GM12878 (cell line): ENCODE measurements around the gene USP17L11. TPM values are rescaled to one million over a fixed set of nuclear protein-coding genes. Genes with fewer than 3 reads are reported as not detected.
"Not testable (repeated sequence)": the region's sequence is repeated elsewhere in the genome, so short reads cannot be mapped to it uniquely, and the experiment has no call there.

Experiments
- ATAC-seq: fragments of 200-7000 bp; cut with Tn5 transposase; 3 replicates; pipeline ENCODE4 v1.9.1; 2020; ENCODE audit warnings: mild to moderate bottlenecking, moderate library complexity
- Bru-seq: library from RNA; stranded (reverse); fragments of 400-500 nt; gene quantifications from one replicate; lab custom pipeline; 2021; lab: Mats Ljungman, UMichigan
- BruChase-seq, 2 experiments: library from RNA; stranded (reverse); fragments of 400-500 nt; gene quantifications; one replicate each; lab custom pipeline; 2021; lab: Mats Ljungman, UMichigan
- BruUV-seq: library from RNA; stranded (reverse); fragments of 400-500 nt; replicated peaks from 2 replicates; lab custom pipeline; 2021; lab: Mats Ljungman, UMichigan
- CTCF ChIA-PET: fragments of 300-600 bp; sonication (Branson Sonifier 250); formaldehyde crosslinking; extraction: SDS; loops from one replicate; lab custom pipeline; 2021; ENCODE audit warnings: inconsistent platforms; lab: Yijun Ruan, JAX
- POLR2A ChIA-PET: fragments of 350-600 bp; formaldehyde crosslinking; extraction: SDS; loops from one replicate; lab custom pipeline; 2021; ENCODE audit warnings: inconsistent platforms; lab: Charles Lee
- RAD21 ChIA-PET: fragments of 300-600 bp; sonication (Branson Sonifier 250); formaldehyde crosslinking; loops from one replicate; lab custom pipeline; 2023; ENCODE audit warnings: antibody characterized with exemption; ENCODE audit not compliant: unreplicated experiment; lab: Charles Lee
- SMC1A ChIA-PET: fragments of 300-600 bp; sonication (Branson Sonifier 250); formaldehyde crosslinking; loops from one replicate; lab custom pipeline; 2023; ENCODE audit not compliant: unreplicated experiment, uncharacterized antibody; lab: Charles Lee
- DNase-seq: peaks from one replicate; pipeline ENCODE4 v3.0.0-alpha.2; 2011; ENCODE audit warnings: low read depth, low spot score
- FAIRE-seq: peaks from 3 replicates; lab custom pipeline; 2011; peaks lifted over from hg19 to GRCh38; lab: Jason Lieb, UNC
- H2AFZ ChIP-seq: 2 replicates; pipeline ENCODE4 v1.6.0; 2011; ENCODE audit warnings: low read depth, low read length, control low read depth; ENCODE audit not compliant: control insufficient read depth
- H3K27ac ChIP-seq: 2 replicates; pipeline ENCODE4 v1.5.1; 2011; ENCODE audit warnings: control low read depth; ENCODE audit not compliant: control insufficient read depth, insufficient read depth
- H3K27me3 ChIP-seq, 2 experiments: replicated peaks in 1 of 2; 2 replicates each; pipeline versions ENCODE4 v1.6.0 to v1.6.1; 2011; ENCODE audit warnings: low read length in 1 of 2; ENCODE audit not compliant: control insufficient read depth in 2 of 2, insufficient read depth in 2 of 2
- H3K36me3 ChIP-seq, 2 experiments: 2 replicates each; pipeline ENCODE4 v1.5.1; 2011; ENCODE audit warnings: low read length in 1 of 2; ENCODE audit not compliant: control insufficient read depth in 2 of 2, insufficient read depth in 2 of 2
- H3K4me1 ChIP-seq: 2 replicates; pipeline ENCODE4 v1.6.1; 2011; ENCODE audit warnings: mild to moderate bottlenecking, low read length, moderate library complexity, mixed read lengths; ENCODE audit not compliant: control insufficient read depth, insufficient read depth
- H3K4me2 ChIP-seq: 2 replicates; pipeline ENCODE4 v1.6.0; 2011; ENCODE audit warnings: control low read depth; ENCODE audit not compliant: control insufficient read depth, insufficient read depth
- H3K4me3 ChIP-seq: fragments of 200-600 bp; sonication (generic); 2 replicates; pipeline ENCODE4 v1.5.1; 2016
- H3K79me2 ChIP-seq: 2 replicates; pipeline ENCODE4 v1.6.0; 2011; ENCODE audit warnings: low read length; ENCODE audit not compliant: control insufficient read depth, insufficient read depth
- H3K9ac ChIP-seq: 2 replicates; pipeline ENCODE4 v1.8.0; 2011; ENCODE audit warnings: low read length, control low read depth, mixed read lengths; ENCODE audit not compliant: control insufficient read depth, insufficient read depth
- H3K9me3 ChIP-seq: replicated peaks from 3 replicates; pipeline ENCODE4 v1.5.1; 2011; ENCODE audit warnings: mild to moderate bottlenecking, low read length; ENCODE audit not compliant: control insufficient read depth, insufficient read depth
- H4K20me1 ChIP-seq: 2 replicates; pipeline ENCODE4 v1.6.0; 2011; ENCODE audit not compliant: control insufficient read depth, insufficient read depth
- WGBS: methylation state at CpG from one replicate; pipeline ENCODE4 v1.1.6; 2016; ENCODE audit warnings: low lambda C conversion rate; ENCODE audit not compliant: insufficient replicate concordance, insufficient coverage; ENCODE audit errors: missing lambda C conversion rate; 5-methylcytosine and 5-hydroxymethylcytosine counted together
- in situ Hi-C: fragments of 300-500 bp; cut with MboI; formaldehyde crosslinking; loops from 9 replicates; pipeline ENCODE4 v1.14.3; 2018; ENCODE audit warnings: mixed read lengths
- intact Hi-C: fragments of 100-400 bp; cut with micrococcal nuclease; formaldehyde crosslinking; loops from one replicate; pipeline ENCODE4 v1.14.2; 2022; ENCODE audit not compliant: unreplicated experiment
- long read RNA-seq, 2 experiments: library from polyadenylated mRNA; unstranded; transcript quantifications; one replicate each; pipeline ENCODE4 v2.0.0, GENCODE V29; 2019 to 2020
- polyA minus RNA-seq, 3 experiments: library from RNA; depleted of rRNA, polyadenylated mRNA; stranded (reverse); fragments of >200 nt; gene quantifications; 2 replicates each; pipeline ENCODE4 v1.2.3, GENCODE V29; 2011
- polyA plus RNA-seq, 11 experiments: library from polyadenylated mRNA; depleted of rRNA in 4 of 11; unstranded in 6 of 11; stranded (reverse) in 5 of 11; fragments of >200 nt; fragmentation: Nextera tagmentation in 4 of 11; fragmentation: Illumina TruSeq in 1 of 11; extraction: Ambion mirVana in 4 of 11; extraction: Trizol in 1 of 11; gene quantifications; 1 replicate in 1 of 11; 2 replicates in 10 of 11; pipeline versions ENCODE4 v1.2.1 to v1.2.3, GENCODE V29; 2011 to 2016; ENCODE audit warnings: inconsistent platforms in 2 of 11, missing spikeins in 2 of 11, low read depth in 1 of 11
- total RNA-seq, 4 experiments: library from RNA; depleted of rRNA in 3 of 4; stranded (reverse); fragments of >200 nt in 3 of 4; fragmentation: Illumina TruSeq in 1 of 4; extraction: Trizol in 1 of 4; gene quantifications; 2 replicates each; pipeline versions ENCODE4 v1.2.1 to v1.2.3, GENCODE V29; 2013 to 2021

USP17L11 gene, protein sequence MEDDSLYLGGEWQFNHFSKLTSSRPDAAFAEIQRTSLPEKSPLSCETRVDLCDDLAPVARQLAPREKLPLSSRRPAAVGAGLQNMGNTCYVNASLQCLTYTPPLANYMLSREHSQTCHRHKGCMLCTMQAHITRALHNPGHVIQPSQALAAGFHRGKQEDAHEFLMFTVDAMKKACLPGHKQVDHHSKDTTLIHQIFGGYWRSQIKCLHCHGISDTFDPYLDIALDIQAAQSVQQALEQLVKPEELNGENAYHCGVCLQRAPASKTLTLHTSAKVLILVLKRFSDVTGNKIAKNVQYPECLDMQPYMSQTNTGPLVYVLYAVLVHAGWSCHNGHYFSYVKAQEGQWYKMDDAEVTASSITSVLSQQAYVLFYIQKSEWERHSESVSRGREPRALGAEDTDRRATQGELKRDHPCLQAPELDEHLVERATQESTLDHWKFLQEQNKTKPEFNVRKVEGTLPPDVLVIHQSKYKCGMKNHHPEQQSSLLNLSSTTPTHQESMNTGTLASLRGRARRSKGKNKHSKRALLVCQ
- total RNA-seq (2013; cell fraction: nucleolus; rRNA removed): not detected in 2 replicates
- total RNA-seq (2014; rRNA removed): not detected in 2 replicates
- total RNA-seq (2014; rRNA removed; fragmentation: Illumina TruSeq; extraction: Trizol): not detected in 2 replicates
- total RNA-seq (2021): 0.28 TPM in 1 of 2 replicates, not detected in the other
- polyA plus RNA-seq (2011; ENCODE audit: low read depth): not detected
- not detected in 2 replicates for polyA plus RNA-seq (2011; rRNA removed)
- not detected in 2 replicates for polyA plus RNA-seq (2011; cell fraction: cytosol; rRNA removed)
- not detected in 2 replicates for polyA plus RNA-seq (2011; cell fraction: nucleus; rRNA removed)
- polyA plus RNA-seq (2012): 0.12 and 0.15 TPM in 2 replicates
- polyA plus RNA-seq (2014; fragmentation: Illumina TruSeq; extraction: Trizol): not detected in 2 replicates
- polyA plus RNA-seq (2014; fragmentation: Nextera tagmentation; extraction: Ambion mirVana): not detected
- not detected in 2 replicates for polyA plus RNA-seq (2014; rRNA removed)
- under 1 TPM; 0.25 to 0.62 TPM for polyA plus RNA-seq (2016; fragmentation: Nextera tagmentation; extraction: Ambion mirVana)
- polyA minus RNA-seq (2011; rRNA and poly(A)+ RNA removed): not detected in 2 replicates
- polyA minus RNA-seq (2011; cell fraction: cytosol; rRNA and poly(A)+ RNA removed): not detected in 2 replicates
- polyA minus RNA-seq (2011; cell fraction: nucleus; rRNA and poly(A)+ RNA removed): not detected in 2 replicates
- not detected for Bru-seq, nascent RNA
- not detected for BruChase-seq, experiment 1, labeled RNA remaining after a 6-hour chase
- not detected for BruChase-seq, experiment 2, labeled RNA remaining after a 2-hour chase
- long read RNA-seq, experiment 1: 0 reads
- long read RNA-seq, experiment 2: 0 reads

DNA sequence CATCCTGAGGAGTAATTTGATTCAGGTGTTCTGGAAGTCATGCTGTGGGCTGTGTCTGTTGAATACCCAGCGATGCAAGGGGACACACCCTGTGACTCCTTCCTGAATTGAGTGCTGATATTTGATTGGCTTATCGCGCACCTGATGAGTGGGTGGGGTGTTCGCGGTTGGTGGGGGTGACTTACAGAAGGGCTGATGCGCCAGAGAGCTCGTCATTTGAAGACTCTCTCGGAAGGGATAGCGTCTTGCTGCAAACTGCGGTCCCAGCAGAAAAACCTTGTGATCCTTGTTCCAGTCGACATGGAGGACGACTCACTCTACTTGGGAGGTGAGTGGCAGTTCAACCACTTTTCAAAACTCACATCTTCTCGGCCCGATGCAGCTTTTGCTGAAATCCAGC, at the start of gene USP17L11:
USP17L11 (plus strand) TSS at position 301 of the 400 bp plus-strand sequence; CDS start at position 301, 0 bp downstream.
- H3K79me2 ChIP-seq, in situ Hi-C loops, H3K9ac ChIP-seq, H3K9me3 ChIP-seq, DNase-seq, H3K4me2 ChIP-seq, ATAC-seq, H3K27ac ChIP-seq, H3K36me3 ChIP-seq, H2AFZ ChIP-seq, CTCF ChIA-PET, intact Hi-C loops, FAIRE-seq, SMC1A ChIA-PET, RAD21 ChIA-PET, BruUV-seq, H3K4me3 ChIP-seq, POLR2A ChIA-PET, H3K27me3 ChIP-seq, H3K4me1 ChIP-seq, H4K20me1 ChIP-seq: not testable (repeated sequence)
- no CpG with 5 or more reads among the region's 14 CpGs for WGBS

GRCh38 chr4:9165990-9166389, 49.2 kb upstream of the USP17L11 start:
- H3K27me3 ChIP-seq, H3K9ac ChIP-seq, H3K4me1 ChIP-seq, H3K27ac ChIP-seq, ATAC-seq, intact Hi-C loops, H2AFZ ChIP-seq, H3K4me3 ChIP-seq, FAIRE-seq, DNase-seq, CTCF ChIA-PET, H3K79me2 ChIP-seq, SMC1A ChIA-PET, BruUV-seq, H3K4me2 ChIP-seq, in situ Hi-C loops, H3K9me3 ChIP-seq, H3K36me3 ChIP-seq, RAD21 ChIA-PET, H4K20me1 ChIP-seq, POLR2A ChIA-PET: not testable (repeated sequence)
- no CpG with 5 or more reads among the region's 8 CpGs for WGBS

- intact Hi-C loops, SMC1A ChIA-PET, POLR2A ChIA-PET, DNase-seq, FAIRE-seq, BruUV-seq, H2AFZ ChIP-seq, ATAC-seq, H3K36me3 ChIP-seq, H3K4me3 ChIP-seq, H3K27me3 ChIP-seq, in situ Hi-C loops, H3K4me1 ChIP-seq, H3K79me2 ChIP-seq, RAD21 ChIA-PET, CTCF ChIA-PET, H3K4me2 ChIP-seq, H3K9me3 ChIP-seq, H3K27ac ChIP-seq, H3K9ac ChIP-seq, H4K20me1 ChIP-seq: not testable (repeated sequence)
- WGBS: no CpG with 5 or more reads among the region's 11 CpGs
Observed at GRCh38 chr4:9169791-9170459, 45.3 kb upstream of the USP17L11 start, which contains the start of gene FAM90A26. Gene FAM90A26, plus strand, starts transcription at chr4:9170409. Its CDS starts 2,764 bp downstream, at chr4:9173173.
